HG02763 (cell line): ENCODE measurements around the gene PTPRN2.
"Not testable (repeated sequence)": the region's sequence is repeated elsewhere in the genome, so short reads cannot be mapped to it uniquely, and the experiment has no call there.

ENCODE experiments used
- ATAC-seq: cut with Tn5 transposase; IDR thresholded peaks from one replicate; pipeline ENCODE4 v1.9.1; 2021; ENCODE audit warnings: mild to moderate bottlenecking, moderate library complexity; ENCODE audit not compliant: unreplicated experiment

PTPRN2 gene

GRCh38 chr7:157676456-157677255, 911.0 kb downstream of the PTPRN2 start:
- no peak for ATAC-seq

DNA sequence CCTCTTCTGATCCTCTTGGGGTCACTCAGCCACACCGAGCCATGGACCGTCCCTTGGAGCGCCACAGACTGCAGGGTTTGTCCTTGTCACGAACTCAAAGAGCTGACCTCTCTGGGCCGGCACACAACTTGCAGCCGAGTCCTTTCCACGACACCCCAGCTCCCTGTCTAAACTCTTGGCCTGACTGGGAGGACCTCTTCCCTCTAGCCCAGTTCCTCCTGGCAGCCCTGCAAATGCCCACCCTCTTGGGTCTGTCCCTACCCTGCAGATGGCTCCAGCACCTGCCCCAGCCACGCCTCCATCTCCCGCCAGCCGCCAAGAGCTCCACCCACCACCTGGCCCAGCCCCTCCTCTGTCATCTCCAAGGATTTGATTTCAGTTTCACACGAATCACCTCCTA, 911.6 kb downstream of the PTPRN2 start:
- no peak for ATAC-seq

DNA sequence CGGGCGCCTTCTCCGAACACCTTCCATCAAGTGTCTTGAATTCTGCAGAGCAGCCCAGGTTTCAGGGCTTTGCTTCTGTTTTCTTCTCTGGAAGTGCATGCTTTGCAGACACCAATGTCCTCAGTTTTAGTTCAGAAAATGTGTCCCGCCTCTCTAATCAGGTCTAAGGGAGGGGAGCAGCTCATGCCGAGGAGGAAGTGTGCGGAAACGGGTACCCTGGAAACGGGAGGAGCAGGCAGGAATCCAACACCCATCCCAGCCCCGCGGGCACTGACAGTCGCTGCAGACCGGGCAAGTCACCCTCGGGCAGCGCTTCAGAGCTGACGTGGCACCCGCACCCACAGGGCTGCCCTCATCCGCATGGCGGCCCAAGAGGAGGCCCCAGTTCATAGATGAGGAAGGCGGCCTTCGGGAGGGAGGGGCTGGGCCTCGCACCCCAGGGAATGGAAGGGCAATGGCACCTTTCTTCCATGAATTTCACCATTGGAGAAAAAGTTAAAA, 912.1 kb downstream of the PTPRN2 start:
- no peak for ATAC-seq

DNA sequence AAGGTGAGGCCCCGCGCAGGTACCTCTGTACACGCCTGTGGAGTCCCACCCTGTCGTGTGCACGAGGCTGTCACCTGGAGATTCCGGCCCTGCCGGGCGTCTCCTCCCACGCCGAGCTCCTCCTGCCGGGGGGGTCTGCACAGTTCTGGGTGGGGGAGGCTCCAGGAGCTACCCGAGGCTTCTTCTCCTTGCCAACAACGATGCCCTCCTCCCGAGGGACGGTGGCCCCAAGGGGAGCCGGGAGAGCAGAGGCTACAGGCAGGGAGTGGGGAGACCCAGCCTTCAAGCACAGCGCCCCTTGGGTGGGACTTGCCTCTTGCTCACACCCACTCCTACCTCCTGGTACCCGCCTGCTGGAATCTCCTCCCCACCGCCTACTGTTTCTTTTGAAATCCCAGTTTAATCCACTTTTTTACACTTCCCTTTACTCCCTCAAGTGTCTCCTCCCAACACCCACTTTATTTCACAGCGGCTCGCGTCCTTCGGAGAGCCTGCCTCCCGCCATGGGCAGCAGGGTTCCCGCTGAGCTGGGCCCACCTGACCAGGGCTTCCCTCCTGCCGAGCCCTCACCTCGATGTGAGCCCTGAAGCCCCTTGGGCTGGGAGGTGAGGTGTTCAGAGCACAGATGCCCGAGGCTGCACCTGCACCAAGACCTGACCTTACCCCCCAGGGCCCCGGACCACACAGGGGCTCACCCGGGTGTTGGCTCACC, 912.8 kb downstream of the PTPRN2 start:
- ATAC-seq, result no peak

DNA sequence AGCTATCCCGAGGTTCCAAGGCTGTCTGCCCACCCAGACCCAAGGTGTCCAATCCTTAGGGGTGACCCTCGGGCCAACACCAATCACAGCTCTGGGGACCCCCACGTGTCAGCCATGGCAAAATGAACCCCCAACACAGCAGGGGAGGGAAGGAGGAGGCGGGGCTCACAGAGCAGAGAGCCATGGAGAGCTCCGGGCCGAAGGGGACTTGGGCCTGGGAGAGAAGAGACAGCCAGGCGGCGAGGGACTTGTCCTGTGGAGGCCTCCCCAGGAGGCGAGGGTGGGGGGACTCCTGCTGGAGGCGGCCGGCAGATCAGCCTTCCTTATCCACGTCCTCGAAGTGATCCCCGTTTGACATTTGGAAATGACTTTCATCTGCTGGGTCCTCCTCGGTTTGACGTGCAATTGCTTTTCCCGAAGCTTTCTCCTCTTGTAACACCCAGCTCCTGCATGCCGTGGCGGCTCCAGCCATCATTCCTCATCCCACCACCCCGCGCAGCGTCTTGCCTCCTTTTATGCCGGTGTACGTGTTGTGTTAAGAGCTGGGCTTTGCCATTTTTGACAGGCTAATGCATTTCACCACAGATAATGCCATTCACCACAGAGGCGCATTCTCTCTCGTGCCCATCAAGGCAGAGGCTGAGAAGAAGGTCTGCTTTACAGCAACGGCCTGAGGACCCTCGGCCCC, 913.5 kb downstream of the PTPRN2 start:
- no peak for ATAC-seq

GRCh38 chr7:157673573-157673972, 914.0 kb downstream of the PTPRN2 start:
- ATAC-seq, result no peak

DNA sequence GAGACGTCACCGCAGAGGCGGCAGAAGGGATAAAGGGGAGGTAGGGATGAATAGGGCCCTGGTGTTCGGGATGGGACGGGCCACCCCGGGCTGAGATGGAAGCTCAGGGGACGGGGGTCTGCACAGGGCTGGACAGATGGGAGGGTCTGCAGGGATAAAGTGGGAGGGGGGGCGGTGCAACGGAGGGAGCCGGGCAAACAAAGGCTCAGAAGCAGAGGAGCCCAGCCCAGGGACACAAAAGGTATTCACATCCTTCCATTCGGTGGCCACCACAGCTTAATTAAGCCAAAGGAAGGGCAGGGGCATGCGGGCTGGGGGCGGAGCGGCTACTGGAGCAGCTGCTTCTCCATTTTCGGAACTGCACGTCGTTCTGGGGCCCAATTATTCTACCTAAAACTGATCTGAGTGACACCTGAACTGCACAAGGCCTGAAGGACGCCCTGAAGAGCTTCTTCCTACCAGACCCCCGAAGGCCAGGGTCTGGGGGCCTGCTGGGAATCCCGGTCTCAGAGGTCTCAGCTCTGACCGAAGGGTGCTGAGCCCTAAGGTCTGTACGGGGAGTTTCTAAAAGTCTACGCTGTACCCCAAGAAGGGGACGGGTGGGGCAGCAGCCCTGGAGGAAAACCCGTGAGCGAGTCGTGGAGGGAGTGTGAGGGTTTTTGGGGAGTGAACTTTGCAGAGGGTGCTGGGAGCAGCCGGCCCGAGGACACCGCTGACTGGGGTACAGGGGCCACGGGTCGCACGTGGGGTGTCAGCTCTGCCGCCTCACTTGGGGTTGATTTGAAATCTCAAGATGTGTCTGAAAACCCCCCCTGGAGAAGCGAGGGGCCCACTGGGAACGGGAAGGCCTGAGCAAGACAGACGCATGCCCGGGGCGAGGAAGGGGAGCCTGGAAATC, 916.0 kb downstream of the PTPRN2 start:
- no peak for ATAC-seq

GRCh38 chr7:157670490-157671357, 916.9 kb downstream of the PTPRN2 start:
- ATAC-seq, result no peak

- no peak for ATAC-seq
These were observed 917.8 kb downstream of the PTPRN2 start for GRCh38 chr7:157669768-157670351.

DNA sequence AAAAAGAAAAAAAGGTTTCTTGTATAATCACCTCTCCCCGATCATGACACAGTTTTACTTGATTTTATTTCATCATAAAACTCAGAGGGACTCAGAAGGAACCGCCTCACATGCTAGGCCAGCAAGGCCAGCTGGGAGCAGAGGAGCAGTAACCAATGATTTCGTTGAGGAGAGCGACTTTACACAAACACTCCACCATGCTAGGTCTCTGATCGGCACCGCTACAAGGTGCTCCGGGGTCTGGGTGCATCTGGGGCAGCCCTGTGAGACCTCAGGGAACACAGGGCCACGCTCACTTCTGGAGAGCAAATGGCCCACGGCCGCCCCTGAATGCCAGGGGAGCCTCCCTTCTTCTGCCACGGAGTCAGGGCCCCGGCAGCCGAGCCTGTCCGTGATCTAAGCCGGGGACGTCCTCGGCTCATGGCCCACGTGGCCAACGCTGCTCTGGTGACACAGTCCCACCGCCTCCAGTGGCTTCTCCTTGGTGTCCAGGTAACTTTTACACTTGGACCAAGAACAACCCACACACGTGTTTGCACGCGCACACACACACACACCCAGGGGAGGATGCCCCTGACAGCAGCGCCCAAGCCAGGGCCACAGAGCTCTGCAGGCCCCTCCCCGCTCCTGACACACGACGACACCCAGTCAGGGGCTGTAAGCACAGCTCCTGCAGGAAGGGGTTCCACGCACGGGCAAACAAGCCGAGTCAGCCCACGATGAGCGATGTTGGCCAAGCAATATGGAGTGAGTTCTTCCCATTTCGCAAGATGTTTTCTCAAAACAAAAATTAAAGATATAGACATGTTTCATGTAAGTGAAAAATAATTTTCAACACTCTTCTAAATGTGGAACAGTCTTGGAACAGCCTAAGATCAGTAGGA, 918.5 kb downstream of the PTPRN2 start:
- ATAC-seq, result no peak

DNA sequence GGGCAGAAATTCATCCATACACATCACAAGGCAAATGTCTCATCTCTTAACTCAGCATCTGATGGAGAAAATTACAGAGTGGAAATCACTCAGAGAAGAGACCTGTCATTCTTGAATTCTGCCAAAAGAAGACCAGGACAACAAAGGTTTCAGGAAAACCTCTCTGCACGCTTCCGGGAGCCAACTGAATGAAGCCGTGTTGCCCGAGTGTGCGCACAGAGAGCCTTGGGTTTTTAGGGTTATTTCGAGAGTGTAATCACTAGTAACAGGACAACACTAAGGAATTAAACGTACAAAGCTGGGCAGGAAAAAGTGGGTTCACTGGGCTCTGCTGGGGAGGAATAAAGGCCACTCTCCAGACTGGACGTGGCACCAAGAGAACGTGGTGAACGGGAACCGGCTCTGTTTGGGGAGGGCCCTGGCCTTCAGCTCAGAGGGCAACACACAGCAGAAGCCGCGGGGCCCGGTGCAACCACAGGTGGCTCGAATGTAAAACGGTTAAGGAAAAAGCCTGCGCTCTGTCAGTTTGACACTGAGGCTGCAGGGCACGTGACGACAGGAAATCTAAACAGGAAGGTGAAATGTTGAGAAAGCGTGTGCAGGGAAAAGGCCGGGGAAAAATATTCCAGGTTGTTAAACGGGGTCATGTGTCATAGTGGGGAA, 919.3 kb downstream of the PTPRN2 start:
- ATAC-seq, result no peak

DNA sequence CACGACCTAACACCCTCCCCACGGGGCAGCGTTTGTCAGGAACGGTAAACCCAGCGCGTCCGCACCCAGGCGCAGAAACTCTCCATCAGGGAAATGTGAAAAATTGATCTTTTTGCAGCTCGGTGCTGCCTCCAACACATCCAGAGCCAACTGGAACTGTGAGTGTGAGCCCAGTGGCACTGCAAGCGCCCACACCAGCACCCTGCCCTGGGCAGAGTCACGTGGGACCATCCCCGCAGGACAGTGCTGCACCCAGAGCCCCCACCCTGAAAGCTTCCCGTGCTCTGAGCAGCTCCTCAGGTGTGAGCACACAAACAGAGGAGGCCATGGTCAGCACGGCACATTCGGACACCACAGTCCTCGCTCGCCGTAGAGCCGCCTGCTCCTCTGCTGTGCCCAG, 919.9 kb downstream of the PTPRN2 start:
- no peak for ATAC-seq

DNA sequence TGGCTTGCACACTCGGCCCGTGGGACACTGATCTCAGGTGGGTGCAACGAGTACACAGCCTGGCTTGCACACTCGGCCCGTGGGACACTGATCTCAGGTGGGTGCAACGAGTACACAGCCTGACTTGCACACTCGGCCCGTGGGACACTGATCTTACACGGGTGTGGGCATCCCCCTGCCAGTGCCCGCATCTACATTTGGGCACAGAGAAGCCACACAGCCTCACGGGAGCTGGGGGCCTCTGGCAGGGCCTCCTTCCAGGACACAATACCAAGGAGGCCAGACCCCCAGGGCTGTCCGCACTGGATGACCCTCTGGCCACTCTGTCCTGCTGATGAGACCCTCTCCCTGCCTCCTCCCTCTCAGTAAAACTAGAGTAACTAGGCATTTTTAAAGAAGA, 920.4 kb downstream of the PTPRN2 start:
- no peak for ATAC-seq

- no peak for ATAC-seq
These were observed 921.0 kb downstream of the PTPRN2 start for GRCh38 chr7:157666530-157667040.

DNA sequence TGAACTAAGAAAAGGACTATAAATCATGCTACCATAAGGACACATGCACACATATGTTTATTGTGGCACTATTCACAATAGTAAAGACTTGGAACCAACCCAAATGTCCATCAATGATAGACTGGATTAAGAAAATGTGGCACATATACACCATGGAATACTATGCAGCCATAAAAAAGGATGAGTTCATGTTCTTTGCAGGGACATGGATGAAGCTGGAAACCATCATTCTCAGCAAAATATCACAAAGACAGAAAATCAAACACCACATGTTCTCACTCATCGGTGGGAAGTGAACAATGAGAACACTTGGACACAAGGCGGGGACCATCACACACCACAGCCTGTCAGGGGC, 922.0 kb downstream of the PTPRN2 start:
- ATAC-seq, result not testable (repeated sequence)

GRCh38 chr7:157664871-157665633, 922.6 kb downstream of the PTPRN2 start:
- ATAC-seq, result no peak

- ATAC-seq, result no peak
These were observed 923.6 kb downstream of the PTPRN2 start for GRCh38 chr7:157664034-157664433.
